GM18505 (cell line): ENCODE data around the gene NPR3.

ENCODE experiments used
- ATAC-seq: cut with Tn5 transposase; IDR thresholded peaks from one replicate; pipeline ENCODE4 v1.9.1; 2021; ENCODE audit not compliant: unreplicated experiment
- POLR2A ChIP-seq: IDR thresholded peaks from 4 replicates; pipeline ENCODE4 v1.6.1; 2011; ENCODE audit warnings: borderline replicate concordance; ENCODE audit not compliant: insufficient read depth, insufficient read length; ENCODE audit errors: extremely low read depth

Gene NPR3

GRCh38 chr5:32754284-32754683 is 43.2 kb downstream of the NPR3 start:
- ATAC-seq: no peak
- TF ChIP-seq POLR2A: no peak

DNA sequence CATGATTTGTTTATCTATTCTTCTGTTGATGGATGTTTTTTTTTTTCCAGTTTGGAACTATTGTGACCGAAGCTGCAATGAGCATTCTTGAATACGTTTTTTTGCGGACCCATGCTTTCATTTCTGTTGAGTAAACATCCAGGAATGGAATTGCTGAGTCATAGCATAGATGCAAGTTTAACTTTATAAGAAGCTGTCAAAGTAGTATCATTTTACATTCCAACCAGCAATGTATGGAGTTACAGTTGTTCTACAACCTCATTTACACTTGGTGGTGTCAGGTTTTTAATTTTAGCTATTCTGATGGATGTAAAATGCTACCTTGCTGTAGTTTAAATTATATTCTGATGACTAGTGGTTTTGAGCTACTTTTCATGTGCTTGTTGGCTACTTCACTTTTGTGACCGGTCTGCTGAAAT is 49.0 kb downstream of the NPR3 start:
- TF ChIP-seq POLR2A: no peak

DNA sequence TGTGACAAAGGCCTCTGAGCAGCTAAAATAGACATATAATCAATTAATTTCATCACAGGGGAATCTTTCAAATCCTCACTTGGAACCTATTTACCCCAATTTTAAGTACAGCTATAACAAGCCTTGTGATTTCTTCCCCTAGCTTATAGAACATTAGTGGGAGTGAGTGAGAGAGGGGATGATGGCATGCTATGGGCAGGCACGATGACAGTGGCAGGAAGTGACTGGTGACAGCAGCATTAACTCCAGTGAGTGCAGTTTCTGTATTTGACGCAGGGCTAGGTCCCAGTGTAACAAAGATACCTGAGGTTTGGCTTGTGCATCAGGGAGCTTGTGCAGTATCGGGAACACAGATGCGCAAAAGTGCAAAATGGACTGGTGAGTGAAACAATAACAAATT is 54.1 kb downstream of the NPR3 start:
- no peak for TF ChIP-seq POLR2A
- ATAC-seq: no peak

More for the DNA sequence above, 49.0 kb downstream of the NPR3 start:
- ATAC-seq: no peak

GRCh38 chr5:32767948-32768467 is 56.9 kb downstream of the NPR3 start:
- no peak for TF ChIP-seq POLR2A
- ATAC-seq: no peak

DNA sequence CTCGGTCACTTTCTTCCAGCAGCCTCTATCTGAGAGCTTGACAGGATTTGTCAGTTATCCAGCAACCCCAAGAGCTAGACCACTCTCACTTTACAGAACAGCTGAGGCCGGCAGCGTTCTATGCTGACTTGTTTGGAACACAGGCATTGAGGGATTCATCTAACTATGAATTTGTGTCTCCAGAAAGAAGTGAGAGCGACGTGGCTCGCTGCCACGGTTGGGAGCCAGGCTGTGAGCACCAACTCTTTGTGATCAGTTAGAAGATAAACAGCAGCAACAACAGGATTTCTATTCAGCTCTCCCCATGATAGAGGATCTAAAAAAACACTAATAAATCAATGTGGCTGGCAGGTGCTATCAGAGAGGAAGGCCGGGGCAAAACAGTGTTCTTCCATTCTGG is 58.6 kb downstream of the NPR3 start:
- no peak for ATAC-seq
- no peak for TF ChIP-seq POLR2A

DNA sequence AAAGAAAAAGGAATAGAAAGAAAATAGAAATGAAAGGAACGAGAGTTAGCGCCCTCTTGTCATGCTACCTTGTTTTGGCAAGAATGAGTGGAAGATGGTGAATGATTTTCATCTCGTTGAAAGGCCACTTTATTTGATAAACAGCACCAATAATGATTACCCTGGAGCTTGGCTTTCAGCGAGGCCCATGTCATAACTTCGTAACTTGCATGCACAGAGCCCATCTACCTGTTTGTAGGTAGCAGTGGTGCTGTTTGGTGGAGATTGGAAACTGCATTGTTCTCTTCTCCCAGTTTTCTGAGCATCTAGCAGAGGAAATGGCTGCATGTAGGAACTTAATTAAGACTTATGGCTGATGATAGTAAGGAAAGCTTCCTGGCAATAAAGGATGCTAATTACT is 59.3 kb downstream of the NPR3 start:
- no peak for TF ChIP-seq POLR2A
- no peak for ATAC-seq

GRCh38 chr5:32771037-32771436 is 59.9 kb downstream of the NPR3 start:
- TF ChIP-seq POLR2A: no peak
- no peak for ATAC-seq

- no peak for ATAC-seq
- no peak for TF ChIP-seq POLR2A
Observed at GRCh38 chr5:32773944-32774343, 62.8 kb downstream of the NPR3 start.

- ATAC-seq: no peak
- TF ChIP-seq POLR2A: no peak
Observed at GRCh38 chr5:32776200-32776599, 65.1 kb downstream of the NPR3 start.

GRCh38 chr5:32777222-32777621 is 66.1 kb downstream of the NPR3 start:
- no peak for TF ChIP-seq POLR2A
- ATAC-seq: peak; percentile 70

GRCh38 chr5:32777733-32778132 is 66.6 kb downstream of the NPR3 start:
- TF ChIP-seq POLR2A: no peak
- ATAC-seq: no peak

- TF ChIP-seq POLR2A: no peak
Observed at GRCh38 chr5:32778403-32778802, 67.3 kb downstream of the NPR3 start.

DNA sequence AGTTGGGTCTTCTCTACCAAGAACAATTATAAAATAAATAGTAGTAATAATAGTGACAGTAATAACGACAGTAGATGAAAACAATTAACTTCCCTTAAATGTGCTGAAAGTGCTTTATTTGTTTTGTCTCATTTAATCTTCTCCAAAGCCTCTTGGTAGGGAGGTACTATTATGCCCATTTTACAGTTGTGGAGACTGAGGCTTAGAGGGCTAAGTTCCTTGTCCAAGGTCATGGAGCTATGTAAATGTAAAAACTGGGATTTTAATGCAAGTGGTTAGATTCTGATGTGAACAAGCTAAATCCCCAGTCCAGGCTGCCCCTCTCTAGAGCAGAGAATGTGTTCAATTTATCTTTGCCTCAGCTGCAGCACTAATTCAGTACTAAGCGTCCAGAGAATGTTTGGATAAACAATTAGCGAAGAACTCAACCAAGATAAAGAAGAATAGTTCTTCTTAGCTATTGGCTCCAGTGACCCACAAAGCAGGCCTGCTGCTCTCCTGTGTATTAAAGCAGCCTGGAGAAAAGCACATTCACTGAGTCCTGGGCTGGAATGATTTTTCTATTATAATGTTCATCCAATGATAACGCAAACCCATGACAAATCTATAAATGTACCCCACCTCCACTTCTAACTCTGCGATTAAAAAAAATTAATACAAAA is 68.8 kb downstream of the NPR3 start:
- no peak for ATAC-seq
- no peak for TF ChIP-seq POLR2A

More at GRCh38 chr5:32778403-32778802, 67.3 kb downstream of the NPR3 start:
- no peak for ATAC-seq

DNA sequence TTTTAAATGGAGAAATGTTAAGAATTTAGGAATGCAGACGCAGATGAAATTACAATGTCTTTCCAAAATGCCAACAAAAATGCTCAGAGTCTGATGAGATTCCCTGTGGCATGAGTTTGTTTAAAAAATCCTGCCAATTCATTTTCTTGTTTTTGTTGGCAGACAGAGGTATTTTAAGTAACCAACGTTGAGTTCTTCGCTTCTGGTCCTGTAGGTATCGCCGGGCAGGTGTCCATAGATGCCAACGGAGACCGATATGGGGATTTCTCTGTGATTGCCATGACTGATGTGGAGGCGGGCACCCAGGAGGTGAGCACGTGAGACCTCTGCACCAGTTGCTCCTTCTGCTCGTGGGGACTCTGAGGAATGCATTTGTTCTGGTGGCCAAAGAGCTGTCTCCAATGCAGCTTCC is 69.4 kb downstream of the NPR3 start:
- no peak for ATAC-seq
- no peak for TF ChIP-seq POLR2A
